Measurements from ENCODE around the gene LHX5.

Gene LHX5

DNA sequence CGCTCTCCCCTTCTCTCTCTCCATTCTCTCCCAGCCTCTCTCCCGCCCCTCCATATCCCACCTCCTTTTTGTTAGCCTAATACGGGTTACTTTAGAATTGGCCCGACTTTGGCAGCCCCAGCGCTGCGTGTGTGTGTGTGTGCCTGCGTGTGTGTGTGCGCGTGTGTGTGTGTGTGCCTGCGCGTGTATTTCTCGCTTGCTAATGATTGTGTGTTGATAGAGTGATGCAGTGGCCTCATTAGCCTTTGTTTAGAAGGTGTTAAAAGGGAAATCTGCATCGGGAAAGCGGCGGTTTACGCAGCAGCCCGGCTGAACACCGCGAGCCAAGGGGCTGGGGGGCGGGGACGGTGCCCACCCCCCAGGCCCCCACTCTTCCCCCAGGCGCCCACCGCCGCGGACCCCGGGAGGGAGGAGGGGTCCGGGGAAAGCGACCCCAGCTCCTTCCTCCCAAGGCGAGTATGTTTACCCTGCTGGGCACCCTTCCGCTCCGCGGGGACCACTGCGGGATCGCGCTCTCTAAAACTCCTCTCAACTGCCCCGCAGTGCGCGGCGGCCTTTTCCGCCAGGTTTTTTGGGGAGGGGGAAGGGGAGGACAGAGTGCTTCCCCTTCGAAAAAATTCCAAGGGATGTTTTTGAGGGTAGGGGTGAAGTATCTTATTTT, 6.8 kb upstream of the LHX5 start:
- H3K4me3 ChIP-seq (ENCODE audit: low read depth, low read length), result no peak overlapping the region
- TF ChIP-seq CTCF (IDR thresholded peaks at IDR 0.05; ENCODE audit: control insufficient read depth, extremely low read depth, insufficient read depth), result no peak

DNA sequence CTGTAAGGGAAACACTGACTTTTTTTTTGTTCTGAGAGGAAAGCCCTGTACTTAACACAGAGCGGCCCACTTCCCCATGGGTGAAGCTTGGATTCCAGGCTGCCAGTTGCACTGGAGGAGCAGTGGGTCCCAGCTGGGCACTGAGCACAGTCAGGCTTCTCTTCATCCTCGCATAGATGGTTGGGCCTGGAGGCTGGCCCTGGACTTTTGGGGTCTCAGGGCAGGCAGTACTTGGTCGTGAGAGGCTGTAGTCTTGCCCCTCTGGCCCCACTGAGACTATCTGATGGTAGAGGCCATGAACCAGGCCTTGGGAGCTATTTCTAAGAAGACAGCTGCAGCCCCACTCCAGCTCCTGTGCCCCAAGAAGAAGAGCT, 6.2 kb upstream of the LHX5 start:
- no peak overlapping the region for H3K4me3 ChIP-seq (ENCODE audit: low read depth, low read length)
- no peak for TF ChIP-seq CTCF (IDR thresholded peaks at IDR 0.05; ENCODE audit: control insufficient read depth, extremely low read depth, insufficient read depth)
- DNase-seq (ENCODE audit: low read depth), result no peak

More for the DNA sequence above, 6.8 kb upstream of the LHX5 start:
- DNase-seq (ENCODE audit: low read depth), result no peak

DNA sequence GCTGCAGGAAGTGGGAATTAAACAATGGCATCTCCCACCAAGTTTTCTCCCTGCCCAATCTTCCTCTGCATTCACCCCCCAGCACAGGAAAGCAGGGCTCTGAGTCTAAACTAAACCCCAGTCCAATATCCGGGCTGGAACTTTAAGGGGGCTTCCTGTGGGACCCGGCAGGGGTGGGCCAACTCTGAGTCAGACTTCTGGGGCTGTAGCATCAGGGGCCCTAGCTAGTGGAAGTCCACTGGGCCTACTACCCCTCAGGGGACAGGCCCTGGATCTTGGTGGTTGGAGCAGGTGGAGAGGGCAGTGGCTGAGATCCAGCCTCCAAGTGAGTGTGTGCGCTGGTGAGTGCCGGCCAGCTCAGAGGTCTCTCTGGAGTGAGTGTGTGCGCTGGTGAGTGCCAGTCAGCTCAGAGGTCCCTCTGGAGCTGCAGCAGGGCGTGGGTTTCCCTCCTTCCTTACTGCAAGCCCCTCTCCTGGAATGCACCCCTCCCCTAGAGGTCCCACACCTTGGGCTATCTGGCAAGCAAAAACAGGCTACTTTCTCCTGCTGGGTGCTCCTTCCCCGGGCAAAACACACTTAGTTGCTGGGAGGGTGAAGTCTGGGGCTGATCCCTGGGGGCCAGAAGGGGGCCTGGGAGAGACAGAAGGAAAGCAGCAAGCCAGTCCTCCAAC, 5.6 kb upstream of the LHX5 start:
- no peak for TF ChIP-seq CTCF (IDR thresholded peaks at IDR 0.05; ENCODE audit: control insufficient read depth, extremely low read depth, insufficient read depth)
- no peak for DNase-seq (ENCODE audit: low read depth)
- no peak overlapping the region for H3K4me3 ChIP-seq (ENCODE audit: low read depth, low read length)

DNA sequence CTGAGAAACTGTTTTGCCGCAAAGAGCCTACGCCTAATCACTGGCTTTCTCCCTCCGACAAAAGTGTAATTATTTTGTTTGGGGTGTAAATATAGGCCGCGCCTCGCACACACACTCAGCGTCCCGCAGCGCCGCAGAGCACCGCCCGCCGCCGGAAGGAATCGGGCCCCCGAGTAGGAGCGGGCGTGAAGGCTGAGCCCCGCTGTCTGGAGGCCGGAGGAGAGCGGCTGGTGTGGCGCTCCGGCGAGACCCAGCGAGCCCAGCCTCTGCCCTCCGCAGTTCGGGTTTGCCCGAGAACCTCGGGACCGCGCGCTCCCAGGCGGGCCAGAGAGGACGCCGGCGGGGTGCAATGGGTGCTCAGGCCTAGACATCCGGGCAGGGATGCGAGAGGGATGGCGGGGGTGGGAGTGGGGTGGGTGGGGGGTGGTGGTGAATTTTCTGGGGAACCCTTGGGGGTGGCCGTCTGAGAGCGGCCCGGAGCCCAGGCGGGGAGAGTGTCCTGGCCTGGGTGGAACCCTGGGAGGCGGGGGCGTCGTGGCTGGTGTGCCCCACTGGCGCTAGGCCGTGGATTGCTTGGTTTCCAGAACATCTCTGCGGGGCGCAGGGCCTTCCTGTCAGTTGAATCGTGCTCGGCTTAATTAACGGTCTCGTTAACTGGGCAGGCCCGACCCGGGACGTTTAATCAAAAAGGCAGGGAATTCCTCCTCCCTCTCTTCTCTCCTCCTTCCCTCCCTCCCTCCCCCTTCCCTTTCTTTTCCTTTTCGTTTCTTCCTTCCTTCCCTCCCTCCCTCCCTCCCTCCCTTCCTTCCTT, 4.7 kb upstream of the LHX5 start:
- TF ChIP-seq CTCF (IDR thresholded peaks at IDR 0.05; ENCODE audit: control insufficient read depth, extremely low read depth, insufficient read depth), result no peak
- no peak overlapping the region for H3K4me3 ChIP-seq (ENCODE audit: low read depth, low read length)
- DNase-seq (ENCODE audit: low read depth), result no peak

- no peak for DNase-seq (ENCODE audit: low read depth)
- H3K4me3 ChIP-seq (ENCODE audit: low read depth, low read length), result no peak overlapping the region
- TF ChIP-seq CTCF (IDR thresholded peaks at IDR 0.05; ENCODE audit: control insufficient read depth, extremely low read depth, insufficient read depth), result no peak
These were observed 3.9 kb upstream of the LHX5 start for GRCh38 chr12:113475451-113476175.

DNA sequence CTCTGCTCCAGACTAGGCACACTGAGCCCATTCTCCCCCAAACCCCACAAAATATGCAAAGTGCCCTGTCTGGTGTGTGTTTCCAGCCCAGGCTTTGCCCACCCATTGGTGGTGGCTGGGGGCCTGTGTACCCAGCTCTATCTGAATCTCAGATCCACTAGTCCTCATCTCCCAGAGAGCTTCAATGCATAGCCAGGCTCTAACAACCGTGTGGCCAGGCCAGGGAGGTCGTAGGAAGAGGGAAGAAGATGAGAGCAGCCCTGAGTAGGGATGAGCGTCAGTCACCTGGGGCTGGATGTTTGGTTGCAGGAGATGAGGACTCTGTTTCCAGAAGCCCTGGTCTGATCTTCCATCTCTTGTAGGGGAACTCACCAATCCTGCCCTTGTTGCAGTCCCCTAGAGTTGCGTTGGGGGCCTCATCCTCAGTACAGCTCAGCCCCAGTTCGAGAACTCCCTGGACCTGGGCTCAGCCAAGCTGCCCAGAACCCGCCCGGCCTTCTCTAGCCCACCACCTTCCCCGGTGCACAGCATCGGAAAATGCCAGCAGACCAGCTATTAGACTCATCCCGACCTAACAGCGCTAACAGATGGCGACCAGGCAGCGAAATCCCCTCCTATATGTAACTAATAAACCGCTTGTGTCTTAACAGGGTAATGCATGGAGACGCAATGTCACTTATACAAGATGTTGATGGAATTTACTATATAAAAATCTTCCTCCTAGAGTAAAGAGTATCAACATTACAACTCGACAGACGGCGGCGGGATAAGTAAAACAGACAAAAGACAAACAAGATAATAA, 3.2 kb upstream of the LHX5 start:
- no peak for TF ChIP-seq CTCF (IDR thresholded peaks at IDR 0.05; ENCODE audit: control insufficient read depth, extremely low read depth, insufficient read depth)
- DNase-seq (ENCODE audit: low read depth), result no peak
- no peak overlapping the region for H3K4me3 ChIP-seq (ENCODE audit: low read depth, low read length)
